GM23248 (cell line): ENCODE measurements around the gene USP24.

Experiments
- EZH2 ChIP-seq: fragments of 200-600 bp; sonication (generic); IDR thresholded peaks from 2 replicates; pipeline ENCODE4 v1.6.1; 2018; ENCODE audit warnings: antibody characterized with exemption, mild to moderate bottlenecking; ENCODE audit not compliant: insufficient read depth, poor library complexity, severe bottlenecking
- EZH2phosphoT487 ChIP-seq: fragments of 200-600 bp; sonication (generic); IDR thresholded peaks from 2 replicates; pipeline ENCODE4 v1.6.1; 2018; ENCODE audit warnings: antibody characterized with exemption, moderate library complexity, mild to moderate bottlenecking, low read depth; ENCODE audit not compliant: insufficient read depth

DNA sequence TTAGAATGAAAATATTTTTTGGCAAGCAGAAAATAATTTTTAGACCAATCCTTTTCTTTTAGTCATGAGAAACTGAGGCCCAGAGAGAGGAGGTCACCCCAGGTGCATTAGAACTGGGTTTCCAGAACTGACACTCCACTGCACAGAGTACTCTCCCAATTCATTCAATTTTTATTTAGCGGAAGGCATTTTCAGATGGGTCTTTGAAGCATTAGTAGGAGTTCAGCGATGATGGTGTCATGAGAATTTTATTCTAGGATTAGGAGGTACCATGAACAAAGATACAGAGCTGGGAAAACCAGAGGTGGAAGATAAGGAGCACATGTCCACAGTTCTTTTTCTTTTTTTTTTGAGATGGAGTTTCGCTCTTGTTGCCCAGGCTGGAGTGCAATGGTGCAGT lies 173.6 kb downstream of the USP24 start:
- TF ChIP-seq EZH2 (no peak), EZH2phosphoT487 (no peak)
